Head of caudate nucleus (tissue), 42 donors: ENCODE results near the gene RAB6B.

Experiments used
- DNase-seq, 42 donors: peaks; one replicate each; pipeline versions ENCODE4 v3.0.0 to v3.0.0-alpha.2; 2020 to 2021; ENCODE audit warnings: mixed read lengths in 7 of 42
- intact Hi-C: fragments of 100-400 bp; cut with DNase I; formaldehyde crosslinking; loops from one replicate; pipeline ENCODE4 v1.15.0; 2022

RAB6B gene

DNA sequence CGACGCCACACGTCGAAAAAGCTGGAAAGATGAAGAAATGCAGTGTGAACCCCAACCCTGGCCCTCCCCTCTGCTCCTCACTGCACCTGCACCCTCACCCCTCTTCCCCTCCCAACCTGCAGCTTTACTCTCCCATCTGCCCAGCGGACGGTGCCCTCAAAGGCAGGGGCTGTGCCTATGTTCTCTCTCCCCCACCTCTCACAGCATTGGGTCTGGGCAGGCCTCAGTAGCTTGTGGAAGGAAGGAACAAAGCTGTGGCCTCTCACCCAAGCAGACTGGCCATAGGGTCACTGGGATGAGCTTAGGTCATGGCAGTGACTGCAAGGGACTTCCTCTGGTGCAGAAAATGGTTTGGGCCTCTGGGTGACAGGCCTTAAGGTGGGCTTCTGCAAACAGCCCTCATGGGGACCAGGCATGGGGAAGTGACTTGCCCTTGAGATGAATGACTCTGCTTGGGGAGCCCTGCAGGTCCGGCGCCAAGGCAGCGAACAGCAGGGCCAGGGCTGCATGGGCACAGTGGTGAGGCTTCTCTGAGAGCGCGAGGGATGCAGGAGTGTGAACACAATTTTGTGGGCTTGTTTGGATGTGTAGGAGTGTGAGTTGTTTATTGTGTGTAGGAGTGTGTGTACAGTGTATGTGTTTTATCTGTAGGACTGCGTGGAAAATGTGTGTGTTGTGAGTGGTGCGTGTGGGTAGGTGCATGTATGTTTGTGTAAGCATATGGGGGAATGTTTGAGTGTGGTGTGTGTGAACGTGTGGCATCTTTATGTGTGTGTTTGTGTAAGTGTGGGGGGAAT lies 60.9 kb downstream of the RAB6B start:
- no peak for DNase-seq
- intact Hi-C loops, result no loop called here

DNA sequence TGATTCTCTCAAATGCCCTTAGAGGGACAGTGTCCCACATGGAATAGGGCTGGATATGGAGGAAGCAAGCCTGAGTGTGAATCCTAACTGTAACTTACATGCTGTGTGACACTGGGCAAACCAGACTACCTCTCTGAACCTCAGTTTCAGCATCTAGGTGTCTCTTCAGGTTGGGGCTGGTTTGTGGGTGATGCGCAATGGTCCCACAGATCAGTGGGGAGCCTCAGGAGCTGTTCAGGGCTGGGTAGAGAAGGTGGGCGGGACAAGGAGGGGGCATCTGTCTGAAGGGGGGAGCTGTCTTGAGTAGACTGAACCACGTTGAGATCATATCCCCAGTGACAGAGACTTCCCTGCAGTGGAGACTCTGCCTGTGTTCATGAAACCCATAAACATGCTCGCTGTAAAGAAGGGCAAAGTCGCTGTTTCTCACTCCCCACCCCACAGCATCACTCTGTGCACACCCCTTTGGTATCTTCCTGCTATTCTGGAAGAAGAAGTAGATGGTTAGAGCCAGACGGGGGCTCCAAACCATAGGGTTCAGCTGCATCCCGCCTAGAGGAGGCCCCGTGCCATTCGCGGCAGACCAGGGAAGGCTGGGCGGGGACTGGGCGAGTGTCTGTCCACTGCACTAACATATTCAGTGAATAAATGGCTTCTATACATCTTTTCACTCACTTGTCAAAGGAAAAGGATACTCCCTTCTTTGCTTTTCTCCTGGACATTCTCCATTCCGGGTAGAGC lies 61.6 kb downstream of the RAB6B start:
- intact Hi-C loops, result no loop called here
- no peak for DNase-seq

DNA sequence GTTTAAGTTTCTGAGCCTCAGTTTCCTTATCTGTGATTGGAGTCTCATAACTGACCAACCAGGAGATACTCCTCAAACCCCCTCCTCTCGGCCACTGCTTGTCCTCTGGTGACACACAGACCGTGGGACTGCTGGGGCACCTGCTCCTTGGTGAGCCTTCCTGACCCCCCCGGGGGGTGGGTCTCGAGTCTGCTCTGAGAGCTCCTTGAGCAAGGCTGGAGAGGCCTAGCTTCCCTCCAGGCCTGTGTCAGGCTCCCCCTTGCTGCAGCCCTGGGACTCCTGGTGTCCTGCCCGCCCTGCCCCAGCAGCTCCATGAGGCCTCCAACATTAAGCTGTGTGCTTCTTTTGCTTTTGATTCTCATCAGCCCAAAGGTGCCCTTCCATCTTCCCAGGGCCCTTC lies 62.4 kb downstream of the RAB6B start:
- no peak for DNase-seq
- intact Hi-C loops, result no loop called here

DNA sequence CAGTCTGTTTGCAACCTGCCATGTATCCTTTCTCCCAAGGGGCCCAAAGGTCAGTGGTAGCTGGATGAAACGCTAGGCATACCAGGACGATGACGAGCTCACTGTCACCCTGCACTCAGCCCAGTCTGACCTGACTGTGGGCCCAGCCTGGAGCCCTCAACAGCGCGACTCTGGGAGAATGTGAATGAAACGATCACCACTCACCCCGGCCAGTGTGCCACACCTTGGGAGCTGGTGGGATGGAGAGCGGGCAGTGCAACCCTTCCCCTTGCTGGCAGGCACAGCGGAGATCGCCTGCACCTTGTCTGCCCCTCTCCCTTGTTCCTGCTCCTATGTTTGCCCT lies 62.9 kb downstream of the RAB6B start:
- DNase-seq, result no peak
- intact Hi-C loops, result no loop called here

DNA sequence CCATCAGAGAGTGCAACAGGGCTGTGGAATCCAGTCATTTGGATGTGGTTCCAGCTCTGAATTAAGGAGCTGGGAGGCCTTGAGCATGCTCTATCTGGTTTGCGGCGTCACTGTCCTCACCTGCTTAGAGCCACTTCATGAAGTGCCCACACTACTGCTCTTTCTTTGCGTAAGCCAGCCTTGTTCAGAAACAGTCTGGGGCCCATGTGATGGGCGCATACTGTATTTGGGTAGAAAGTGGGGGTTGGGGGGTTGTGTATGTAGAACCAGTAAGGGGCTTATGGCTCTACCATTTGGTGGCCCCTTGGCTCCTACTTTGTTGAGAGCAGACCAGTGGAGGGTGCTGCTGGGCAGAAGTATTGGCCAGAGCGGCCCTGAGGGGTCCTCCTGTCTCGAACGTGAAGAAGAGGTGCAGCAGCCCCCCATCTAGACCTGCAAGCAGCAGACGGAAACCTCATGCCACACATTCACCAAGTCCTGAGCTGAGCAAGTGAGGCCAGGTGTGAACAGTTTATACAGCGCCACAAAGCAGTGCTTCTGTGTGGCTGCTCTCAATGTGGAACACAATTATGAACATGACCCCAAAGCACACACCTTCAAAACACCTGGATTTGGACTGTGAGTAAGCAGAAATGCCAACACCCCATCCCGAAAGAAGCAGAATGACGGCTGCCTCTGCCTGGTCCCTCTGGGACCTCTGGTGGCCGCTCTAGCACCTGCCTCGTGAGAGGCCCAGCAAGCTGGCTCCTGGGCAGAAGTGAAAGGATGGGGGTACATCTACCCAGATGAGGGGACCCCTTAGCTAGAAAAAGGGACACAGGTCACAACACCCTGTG lies 63.5 kb downstream of the RAB6B start:
- intact Hi-C loops, result no loop called here
- peak in 2 of 42 donors; percentile 23 to 31 for DNase-seq

DNA sequence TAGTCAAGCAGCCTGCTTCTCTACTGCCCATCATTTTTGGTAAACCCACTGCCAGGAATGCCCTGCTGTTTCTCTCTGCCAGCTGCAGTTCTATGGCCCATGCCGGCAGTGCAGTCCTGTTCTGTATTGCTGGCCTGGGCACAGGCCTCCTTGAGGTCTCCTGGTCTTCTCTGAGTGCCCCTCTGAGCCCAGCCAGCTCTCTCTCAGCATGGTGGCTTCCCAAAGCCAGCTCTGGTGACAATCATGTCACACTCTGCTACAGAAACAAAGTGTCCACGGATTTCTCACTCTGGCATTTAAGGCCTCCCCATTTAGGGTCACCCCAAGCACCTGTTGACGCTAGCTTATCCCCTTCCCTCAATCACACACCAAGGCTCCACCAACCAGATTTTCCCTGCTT lies 65.6 kb downstream of the RAB6B start:
- DNase-seq, result peak in 2 of 42 donors; percentile 5 to 8
- intact Hi-C loops, result no loop called here

DNA sequence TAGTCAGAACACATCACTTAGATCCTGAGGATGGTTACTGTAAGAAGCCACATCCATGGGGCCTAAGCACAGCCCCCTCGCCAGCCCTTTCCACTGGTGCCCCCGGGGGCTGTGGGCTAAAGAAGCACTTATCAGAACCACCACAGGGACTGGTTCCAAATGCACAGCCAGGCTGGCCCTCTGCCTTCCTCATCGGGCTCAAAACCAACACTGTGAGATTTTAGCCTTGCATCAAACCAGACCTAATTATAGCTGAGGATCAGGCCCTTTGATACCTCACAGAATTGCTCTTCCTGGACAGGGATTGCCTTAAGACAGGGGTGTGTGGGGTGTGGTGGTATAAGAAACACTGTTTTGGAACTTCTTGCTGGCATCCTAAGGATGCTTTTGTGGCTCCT lies 66.4 kb downstream of the RAB6B start:
- intact Hi-C loops, result no loop called here
- peak in 2 of 42 donors; percentile 29 to 32 for DNase-seq

DNA sequence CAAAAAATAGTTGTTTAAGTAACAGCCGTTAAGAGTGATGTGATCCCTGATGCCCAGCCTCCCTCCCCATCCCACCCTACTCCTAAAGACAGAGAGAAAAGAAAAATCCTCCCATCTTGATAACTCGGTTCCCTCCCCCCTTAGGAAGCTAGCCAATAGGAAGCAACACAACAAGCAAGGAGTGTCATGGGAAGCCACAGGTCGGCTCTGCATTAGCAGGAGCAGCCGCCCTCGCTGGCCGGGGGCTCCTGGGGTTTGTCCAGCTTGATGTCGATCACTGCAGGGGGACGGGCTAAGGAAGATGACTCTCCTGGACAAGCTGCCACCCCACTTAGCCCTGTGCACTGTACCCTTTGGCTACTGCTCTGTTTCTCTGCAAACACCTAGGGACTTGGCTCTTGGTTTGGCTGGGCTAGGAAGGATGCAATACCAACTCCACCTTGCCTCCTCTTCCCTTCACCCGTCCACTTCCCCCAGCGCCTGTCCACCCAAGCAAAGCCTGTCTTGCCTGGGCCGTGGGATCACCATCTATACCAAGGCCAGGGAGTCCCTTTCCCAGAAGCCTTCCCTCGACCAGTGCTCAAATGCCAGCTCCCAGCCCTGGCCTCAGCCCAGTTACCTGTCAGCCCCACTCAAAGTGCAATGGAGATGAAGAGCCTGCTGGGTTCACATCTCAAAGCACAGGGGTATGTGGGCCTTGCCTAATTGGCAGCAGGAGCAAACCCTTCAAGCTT lies 66.9 kb downstream of the RAB6B start:
- intact Hi-C loops, result no loop called here
- DNase-seq, result peak in 2 of 42 donors; percentile 32 to 41

DNA sequence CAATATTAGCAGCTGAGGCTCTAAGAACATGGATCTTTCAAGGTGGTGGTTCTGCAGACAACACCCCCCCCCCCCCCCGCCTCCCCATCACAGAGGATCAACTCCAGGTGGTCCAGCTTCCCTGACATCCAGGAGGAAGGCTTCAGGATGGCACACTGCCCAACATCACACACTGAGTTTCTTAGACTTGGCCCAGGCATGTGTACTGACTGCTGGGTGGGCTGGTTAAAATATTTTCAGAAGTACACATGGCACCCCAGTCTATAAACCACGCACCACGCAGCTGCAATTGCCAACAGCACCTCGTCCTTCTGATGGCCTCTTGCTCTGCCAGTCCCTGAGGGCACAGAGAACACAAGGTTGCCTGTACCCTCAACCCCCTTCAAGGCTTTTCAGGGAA lies 68.0 kb downstream of the RAB6B start:
- intact Hi-C loops, result no loop called here
- DNase-seq, result peak in 2 of 42 donors; percentile 29 to 40

DNA sequence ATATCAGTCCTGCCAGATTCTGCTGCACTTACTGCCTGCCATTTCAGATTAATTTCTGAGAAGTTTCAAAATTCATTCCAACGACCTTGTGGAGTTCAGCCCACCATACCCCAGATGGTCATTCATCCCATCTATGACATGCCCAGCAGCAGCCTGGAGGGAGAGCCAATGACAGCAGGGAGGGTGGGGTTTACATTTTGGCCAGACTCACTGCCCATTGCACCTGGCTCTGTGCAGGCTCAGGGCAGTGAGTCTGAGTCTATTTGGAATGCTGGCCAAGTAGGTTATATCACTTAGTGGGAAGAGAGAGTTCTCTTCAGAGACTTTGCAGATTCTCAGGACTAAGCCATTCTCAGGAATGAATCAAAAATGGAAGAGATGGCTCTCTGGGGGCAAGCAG lies 68.5 kb downstream of the RAB6B start:
- DNase-seq, result peak in 2 of 42 donors; percentile 22 to 30
- intact Hi-C loops, result no loop called here

DNA sequence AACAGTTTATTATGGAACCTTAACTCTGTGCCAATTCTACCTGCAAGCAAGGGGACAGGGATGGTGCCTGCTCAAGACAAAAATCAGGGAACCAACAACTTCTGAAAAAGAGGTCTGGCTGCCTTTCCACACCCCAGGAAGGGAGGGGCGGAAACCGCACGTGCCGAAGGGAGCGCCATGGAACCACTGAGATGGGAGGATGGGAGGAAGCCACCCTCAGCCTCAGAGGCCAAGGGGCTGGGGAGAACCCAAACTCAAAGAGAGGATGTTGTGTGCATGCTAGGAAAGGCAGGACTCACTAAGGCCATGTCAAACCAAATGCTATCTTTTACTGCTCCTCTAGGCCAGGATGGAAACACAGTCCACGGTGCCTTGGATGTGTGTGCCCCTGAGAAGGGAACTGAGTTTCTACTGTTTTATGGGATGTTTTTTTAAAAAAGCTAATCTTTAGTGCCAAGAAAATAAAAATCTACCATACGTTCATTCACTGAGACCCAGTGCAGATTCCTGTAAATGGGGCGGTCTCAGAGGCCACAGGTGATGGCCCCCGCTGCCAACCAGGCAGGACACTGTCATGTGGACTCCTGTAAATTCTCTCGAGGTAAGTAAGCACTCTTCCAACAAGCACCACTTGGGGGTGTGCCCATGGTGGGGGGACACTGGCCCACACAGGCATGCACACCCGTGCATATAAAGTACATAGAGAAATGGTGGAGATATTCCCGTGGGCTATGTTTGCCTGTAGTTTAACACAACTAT lies 69.5 kb downstream of the RAB6B start:
- DNase-seq, result peak in 2 of 42 donors; percentile 30 to 37
- intact Hi-C loops, result no loop called here

DNA sequence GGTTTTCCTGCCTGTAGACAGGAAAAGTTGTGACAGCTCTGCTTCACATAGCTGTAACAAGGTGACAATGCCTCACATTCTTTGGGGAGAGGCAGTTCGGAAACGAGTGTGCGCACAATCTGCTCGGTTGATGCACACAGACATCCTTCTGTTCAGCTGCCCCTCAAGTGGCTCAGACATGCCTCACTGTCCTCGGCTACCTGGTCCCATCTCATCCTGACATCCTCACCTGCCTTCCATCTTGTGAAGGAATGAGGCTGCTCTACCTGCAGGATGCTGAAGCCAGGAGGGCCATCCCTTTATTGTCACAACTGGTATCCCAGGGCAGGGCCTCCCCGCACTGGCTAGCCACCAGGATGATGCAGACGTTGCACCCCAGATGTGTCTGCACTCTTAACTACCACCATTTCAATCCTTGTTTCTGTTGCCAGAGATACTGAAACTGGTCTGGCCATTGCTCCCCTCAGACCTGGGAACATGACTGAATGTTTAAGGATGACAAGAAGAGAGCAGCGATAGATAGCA lies 70.7 kb downstream of the RAB6B start:
- peak in 1 of 42 donors; percentile 12 for DNase-seq
- intact Hi-C loops, result no loop called here

DNA sequence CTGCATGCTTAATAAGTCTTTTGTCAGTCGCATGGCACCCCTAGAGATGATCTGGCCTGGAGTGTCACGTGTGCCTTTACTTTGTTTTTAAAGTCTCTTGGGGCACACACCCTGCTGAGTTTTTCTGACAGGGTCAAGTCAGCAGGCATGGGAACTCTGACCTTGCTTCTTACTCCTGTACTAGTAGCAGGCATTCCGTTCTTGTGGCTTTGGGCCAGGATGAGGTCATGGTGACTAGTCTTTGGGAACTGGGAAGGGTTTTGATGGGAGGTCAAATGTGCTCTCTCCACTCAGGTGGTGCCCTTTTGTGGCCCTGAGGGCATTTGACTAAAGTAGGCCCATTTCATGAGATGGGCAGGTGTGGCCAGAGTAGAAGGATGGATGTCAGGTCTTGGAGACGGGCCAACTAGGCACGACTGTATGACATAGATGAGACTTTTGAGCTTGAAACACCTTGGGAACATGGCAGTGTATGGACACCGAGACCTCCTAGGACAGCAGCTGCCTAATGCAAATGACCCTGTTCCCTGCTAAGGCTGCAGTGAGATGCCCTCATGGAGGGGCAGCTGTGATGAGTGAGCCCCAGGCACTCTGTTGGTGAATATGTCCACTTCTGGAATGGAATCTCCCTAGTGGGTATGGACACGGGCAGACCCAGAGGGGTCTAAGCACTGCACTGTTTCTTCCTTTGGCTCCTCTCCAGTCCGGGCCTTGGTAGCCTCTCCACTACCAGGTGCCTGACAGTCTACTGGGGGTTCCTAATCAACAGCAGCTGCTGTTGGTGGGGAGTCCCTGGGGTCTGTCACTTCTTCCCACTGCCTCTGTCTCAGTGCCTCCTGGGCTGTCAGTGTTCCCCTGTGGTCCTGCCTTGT lies 73.7 kb downstream of the RAB6B start:
- intact Hi-C loops, result no loop called here
- DNase-seq, result peak in 17 of 42 donors; percentile 11 to 77 (median 40)

DNA sequence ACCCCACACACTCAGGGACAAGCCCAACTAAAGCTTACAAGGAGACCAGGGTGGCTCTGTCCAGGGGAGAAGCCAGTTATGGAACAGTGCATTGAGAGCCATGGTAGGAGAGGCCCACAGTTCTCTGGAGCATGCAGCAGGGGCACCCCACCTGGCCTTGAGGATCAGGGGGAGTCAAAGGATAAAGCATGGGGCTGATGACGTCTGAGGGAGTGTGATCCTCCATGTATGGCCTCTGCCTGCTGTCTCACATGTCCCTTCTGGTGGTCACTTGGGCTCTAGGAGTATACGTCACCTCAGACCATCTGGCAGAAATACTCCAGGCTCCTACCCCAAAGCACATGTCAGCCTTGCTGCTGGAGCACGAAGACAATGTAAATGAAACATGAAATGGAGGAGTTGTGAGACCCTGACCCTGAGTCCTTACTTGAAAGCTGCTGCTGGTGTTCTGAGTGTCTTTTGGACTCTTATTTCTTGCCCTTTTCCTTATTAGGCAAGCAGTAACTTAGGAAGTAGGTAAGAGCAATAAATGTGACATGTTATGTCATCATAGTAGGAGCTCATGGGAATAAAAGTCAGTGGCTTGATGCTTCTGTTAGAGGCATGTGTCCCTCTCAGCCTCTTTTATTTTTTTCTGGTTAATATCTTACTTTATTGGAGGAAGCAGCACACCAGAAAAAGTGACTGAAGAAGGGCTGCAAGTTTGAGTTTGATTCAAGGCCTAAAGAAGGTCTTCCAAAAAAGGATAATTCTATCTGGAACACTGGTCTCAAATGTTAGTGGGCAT lies 74.6 kb downstream of the RAB6B start:
- intact Hi-C loops, result no loop called here
- peak in 2 of 42 donors; percentile 34 to 36 for DNase-seq

DNA sequence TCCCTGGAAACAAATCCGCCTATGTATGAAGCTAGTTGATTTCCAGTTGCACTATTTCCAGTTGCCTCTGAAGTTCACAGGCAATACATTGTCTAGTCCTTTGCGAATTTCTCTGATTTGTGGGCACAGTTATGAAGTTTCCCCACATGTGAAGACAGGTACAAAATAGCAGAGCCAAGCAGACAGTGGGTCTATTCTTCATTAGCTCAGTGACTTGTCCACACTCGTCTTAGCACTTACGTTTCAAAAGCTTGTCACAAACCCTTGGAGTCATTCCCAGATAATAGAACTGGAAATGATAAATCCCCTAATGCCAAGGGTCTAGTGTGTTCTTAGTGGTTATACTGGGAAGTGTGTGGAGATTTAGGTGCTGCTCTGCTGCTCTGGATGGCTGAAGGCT lies 75.6 kb downstream of the RAB6B start:
- intact Hi-C loops, result no loop called here
- peak in 2 of 42 donors; percentile 12 to 22 for DNase-seq

DNA sequence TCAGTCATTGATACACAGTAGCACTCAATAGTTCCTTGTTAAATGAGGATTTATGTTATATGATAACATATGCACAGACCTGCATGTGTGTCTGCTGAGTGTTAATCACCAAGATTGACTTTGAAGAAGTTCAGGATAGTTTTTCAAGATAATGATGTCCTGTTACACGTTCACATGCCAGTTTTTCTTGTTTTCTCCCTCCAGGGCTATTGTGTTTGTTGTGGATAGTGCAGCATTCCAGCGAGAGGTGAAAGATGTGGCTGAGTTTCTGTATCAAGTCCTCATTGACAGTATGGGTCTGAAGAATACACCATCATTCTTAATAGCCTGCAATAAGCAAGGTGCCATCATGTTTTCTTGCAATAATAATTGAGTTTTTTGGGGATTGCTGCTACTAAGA lies 80.3 kb downstream of the RAB6B start:
- intact Hi-C loops, result loop anchor here (5.0 kb wide), 1 partner anchor 112 kb away; no protein-coding TSS in a partner anchor
- peak in 1 of 42 donors; percentile 3 for DNase-seq
